Measurements from ENCODE around the gene HIRA. TPM values are rescaled to one million over a fixed set of nuclear protein-coding genes. Genes with fewer than 3 reads are reported as not detected.

The HIRA gene
- total RNA-seq, 1 experiment from 2014 or later = 51.0 TPM

- no peak for TF ChIP-seq MAX (CRISPR knock-in tag; IDR thresholded peaks at IDR 0.05)
- no peak for TF ChIP-seq ZNF512 (CRISPR knock-in tag; IDR thresholded peaks at IDR 0.05; ENCODE audit: borderline replicate concordance)
These were observed 22.2 kb upstream of the HIRA start (continued) for GRCh38 chr22:19453718-19454117.

- Mint-ChIP-seq H3K27ac (no peak overlapping the region), H3K4me1 (peaks cover 11% of the 10 kb centered on the region), H3K9me3 (no peaks in the 10 kb centered on the region), H3K4me3 (no peak overlapping the region), H3K36me3 (peaks cover 49% of the 10 kb centered on the region), H3K27me3 (ENCODE audit: low read depth) (peaks cover 4% of the 10 kb centered on the region)
- ChIA-PET CTCF (no interaction called here), POLR2A (no interaction called here)
- TF ChIP-seq ZNF138 (CRISPR knock-in tag; conservative IDR thresholded peaks at IDR 0.05) (no peak), ZSCAN18 (CRISPR knock-in tag; IDR thresholded peaks at IDR 0.05) (no peak), E2F5 (CRISPR knock-in tag; IDR thresholded peaks at IDR 0.05) (no peak), TEAD4 (CRISPR knock-in tag; IDR thresholded peaks at IDR 0.05) (no peak), ZNF232 (CRISPR knock-in tag; IDR thresholded peaks at IDR 0.05) (no peak), CDX4 (CRISPR knock-in tag; IDR thresholded peaks at IDR 0.05; ENCODE audit: borderline replicate concordance) (no peak), GABPB1 (CRISPR knock-in tag; IDR thresholded peaks at IDR 0.05) (no peak), ATF1 (CRISPR knock-in tag; IDR thresholded peaks at IDR 0.05) (no peak), FOXK1 (CRISPR knock-in tag; IDR thresholded peaks at IDR 0.05) (no peak), USF2 (CRISPR knock-in tag; IDR thresholded peaks at IDR 0.05) (no peak), MXD4 (CRISPR knock-in tag; IDR thresholded peaks at IDR 0.05; ENCODE audit: borderline replicate concordance) (no peak), USF1 (CRISPR knock-in tag; IDR thresholded peaks at IDR 0.05) (no peak), AR (CRISPR knock-in tag; IDR thresholded peaks at IDR 0.05) (no peak), E2F4 (CRISPR knock-in tag; IDR thresholded peaks at IDR 0.05; ENCODE audit: borderline replicate concordance, low read depth) (no peak), MLX (CRISPR knock-in tag; IDR thresholded peaks at IDR 0.05) (no peak)
- ATAC-seq (no peak), DNase-seq (ENCODE audit: low spot score) (no peak)
These were observed 20.0 kb upstream of the HIRA start for GRCh38 chr22:19451570-19451969.
